GM12878 (cell line): ENCODE data around the gene RPL5. TPM values are rescaled to one million over a fixed set of nuclear protein-coding genes. Genes with fewer than 3 reads are reported as not detected.

Experiments used
- BRCA1 ChIP-seq: IDR thresholded peaks from 2 replicates; pipeline ENCODE4 v1.6.1; 2011; ENCODE audit warnings: low read depth, low read length, improper control_type of control experiment
- CHD4 ChIP-seq: fragments of 200-600 bp; sonication (generic); IDR thresholded peaks from 2 replicates; pipeline ENCODE4 v1.6.1; 2016; ENCODE audit warnings: mild to moderate bottlenecking
- MYC ChIP-seq: IDR thresholded peaks from 2 replicates; pipeline ENCODE4 v1.6.1; 2011; ENCODE audit warnings: mild to moderate bottlenecking, low read length, moderate library complexity, inconsistent platforms; ENCODE audit not compliant: insufficient read depth, insufficient replicate concordance, insufficient read length, severe bottlenecking
- RBBP5 ChIP-seq: fragments of 200-600 bp; sonication (generic); conservative IDR thresholded peaks from 2 replicates; pipeline ENCODE4 v1.6.1; 2016
- SMAD1 ChIP-seq: fragments of 450-650 bp; IDR thresholded peaks from 2 replicates; pipeline ENCODE4 v1.6.1; 2018; ENCODE audit warnings: mild to moderate bottlenecking, low read depth; ENCODE audit not compliant: partially characterized antibody
- TAF1 ChIP-seq: IDR thresholded peaks from 2 replicates; pipeline ENCODE4 v1.6.1; 2011; ENCODE audit warnings: mild to moderate bottlenecking, low read depth, low read length, borderline replicate concordance
- ZNF207 ChIP-seq: fragments of 450-650 bp; IDR thresholded peaks from 2 replicates; pipeline ENCODE4 v1.6.1; 2014; ENCODE audit warnings: antibody characterized with exemption, mild to moderate bottlenecking, borderline replicate concordance
- ZNF274 ChIP-seq: IDR thresholded peaks from one replicate; pipeline ENCODE4 v1.8.0; 2011; ENCODE audit not compliant: insufficient read length, insufficient read depth
- polyA plus RNA-seq, 11 experiments: library from polyadenylated mRNA; depleted of rRNA in 4 of 11; unstranded in 6 of 11; stranded (reverse) in 5 of 11; fragments of >200 nt; fragmentation: Nextera tagmentation in 4 of 11; fragmentation: Illumina TruSeq in 1 of 11; extraction: Ambion mirVana in 4 of 11; extraction: Trizol in 1 of 11; gene quantifications; 1 replicate in 1 of 11; 2 replicates in 10 of 11; pipeline versions ENCODE4 v1.2.1 to v1.2.3, GENCODE V29; 2011 to 2016; ENCODE audit warnings: inconsistent platforms in 2 of 11, missing spikeins in 2 of 11, low read depth in 1 of 11
- total RNA-seq, 4 experiments: library from RNA; depleted of rRNA in 3 of 4; stranded (reverse); fragments of >200 nt in 3 of 4; fragmentation: Illumina TruSeq in 1 of 4; extraction: Trizol in 1 of 4; gene quantifications; 2 replicates each; pipeline versions ENCODE4 v1.2.1 to v1.2.3, GENCODE V29; 2013 to 2021
- TF ChIP-seq, protein P1 (sequence below): fragments of 450-650 bp; formaldehyde crosslinking; IDR thresholded peaks from 2 replicates; pipeline ENCODE4 v1.4.0; 2022; ENCODE audit warnings: mild to moderate bottlenecking, moderate library complexity
- TF ChIP-seq, protein P2 (sequence below): IDR thresholded peaks from 2 replicates; pipeline ENCODE4 v1.6.1; 2012; ENCODE audit warnings: low read length, inconsistent platforms
- TF ChIP-seq, protein P3 (sequence below): fragments of 450-650 bp; formaldehyde crosslinking; IDR thresholded peaks from 2 replicates; pipeline ENCODE4 v1.5.0; 2022; ENCODE audit warnings: mild to moderate bottlenecking, missing genetic modification characterization
- TF ChIP-seq, protein P4 (sequence below): IDR thresholded peaks from 2 replicates; pipeline ENCODE4 v1.6.1; 2011; ENCODE audit warnings: low read depth, low read length, improper control_type of control experiment, borderline replicate concordance
- TF ChIP-seq, protein P5 (sequence below): fragments of 450-650 bp; IDR thresholded peaks from 2 replicates; pipeline ENCODE4 v1.6.1; 2018; ENCODE audit warnings: mild to moderate bottlenecking, low read depth, moderate library complexity; ENCODE audit not compliant: partially characterized antibody
- TF ChIP-seq, protein P6 (sequence below): fragments of 450-650 bp; IDR thresholded peaks from 2 replicates; pipeline ENCODE4 v1.6.1; 2017; ENCODE audit warnings: mild to moderate bottlenecking

The RPL5 gene
- total and polyA plus RNA-seq, 10 of the 15 experiments (the other 5 are each of a cell fraction or from before 2014, with no cell fraction given) = 1,685 to 6,047 (median 2,601) TPM

DNA sequence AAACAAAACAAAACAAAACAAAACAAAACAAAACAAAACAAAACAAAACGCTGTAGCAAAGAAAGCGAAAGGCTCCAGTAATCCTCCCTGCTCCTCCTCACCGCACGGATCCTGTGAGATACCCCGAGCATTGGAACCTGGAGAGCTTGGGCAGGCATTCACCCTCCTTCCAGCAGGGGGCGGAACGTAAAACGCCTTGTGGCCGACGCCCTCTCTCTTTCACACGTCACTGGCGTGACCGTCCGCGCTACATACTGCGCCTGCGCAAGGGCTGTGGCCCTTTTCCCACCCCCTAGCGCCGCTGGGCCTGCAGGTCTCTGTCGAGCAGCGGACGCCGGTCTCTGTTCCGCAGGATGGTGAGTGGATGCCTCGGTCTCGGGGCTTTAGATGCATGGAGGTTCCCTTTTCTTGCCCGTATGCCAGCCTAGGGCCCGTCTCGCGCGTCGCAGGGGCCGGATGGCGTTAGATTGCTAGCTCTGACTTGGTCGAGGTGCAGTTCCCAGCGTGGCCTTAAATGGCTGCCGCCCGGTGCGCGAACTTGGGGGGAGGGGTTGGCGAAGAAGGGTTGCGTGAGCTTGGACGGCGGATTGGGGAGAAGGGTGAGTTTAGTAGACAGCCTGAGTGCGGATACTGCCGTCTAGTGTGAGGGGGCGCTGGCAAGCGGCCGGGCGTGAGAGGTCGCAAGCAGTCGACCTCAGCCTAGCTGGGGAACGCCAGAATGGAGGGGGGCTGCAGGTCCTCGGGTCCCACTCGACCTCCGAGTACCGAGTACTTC is at the start of gene RPL5 (continued):
- TF ChIP-seq, protein P1, sequence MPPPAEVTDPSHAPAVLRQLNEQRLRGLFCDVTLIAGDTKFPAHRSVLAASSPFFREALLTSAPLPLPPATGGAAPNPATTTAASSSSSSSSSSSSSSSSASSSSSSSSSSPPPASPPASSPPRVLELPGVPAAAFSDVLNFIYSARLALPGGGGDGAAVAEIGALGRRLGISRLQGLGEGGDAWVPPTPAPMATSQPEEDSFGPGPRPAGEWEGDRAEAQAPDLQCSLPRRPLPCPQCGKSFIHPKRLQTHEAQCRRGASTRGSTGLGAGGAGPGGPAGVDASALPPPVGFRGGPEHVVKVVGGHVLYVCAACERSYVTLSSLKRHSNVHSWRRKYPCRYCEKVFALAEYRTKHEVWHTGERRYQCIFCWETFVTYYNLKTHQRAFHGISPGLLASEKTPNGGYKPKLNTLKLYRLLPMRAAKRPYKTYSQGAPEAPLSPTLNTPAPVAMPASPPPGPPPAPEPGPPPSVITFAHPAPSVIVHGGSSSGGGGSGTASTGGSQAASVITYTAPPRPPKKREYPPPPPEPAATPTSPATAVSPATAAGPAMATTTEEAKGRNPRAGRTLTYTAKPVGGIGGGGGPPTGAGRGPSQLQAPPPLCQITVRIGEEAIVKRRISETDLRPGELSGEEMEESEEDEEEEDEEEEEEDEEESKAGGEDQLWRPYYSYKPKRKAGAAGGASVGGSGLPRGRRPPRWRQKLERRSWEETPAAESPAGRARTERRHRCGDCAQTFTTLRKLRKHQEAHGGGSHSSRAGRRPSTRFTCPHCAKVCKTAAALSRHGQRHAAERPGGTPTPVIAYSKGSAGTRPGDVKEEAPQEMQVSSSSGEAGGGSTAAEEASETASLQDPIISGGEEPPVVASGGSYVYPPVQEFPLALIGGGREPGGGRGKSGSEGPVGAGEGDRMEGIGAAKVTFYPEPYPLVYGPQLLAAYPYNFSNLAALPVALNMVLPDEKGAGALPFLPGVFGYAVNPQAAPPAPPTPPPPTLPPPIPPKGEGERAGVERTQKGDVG (CRISPR knock-in tag) = no peak
- TF ChIP-seq, protein P2, sequence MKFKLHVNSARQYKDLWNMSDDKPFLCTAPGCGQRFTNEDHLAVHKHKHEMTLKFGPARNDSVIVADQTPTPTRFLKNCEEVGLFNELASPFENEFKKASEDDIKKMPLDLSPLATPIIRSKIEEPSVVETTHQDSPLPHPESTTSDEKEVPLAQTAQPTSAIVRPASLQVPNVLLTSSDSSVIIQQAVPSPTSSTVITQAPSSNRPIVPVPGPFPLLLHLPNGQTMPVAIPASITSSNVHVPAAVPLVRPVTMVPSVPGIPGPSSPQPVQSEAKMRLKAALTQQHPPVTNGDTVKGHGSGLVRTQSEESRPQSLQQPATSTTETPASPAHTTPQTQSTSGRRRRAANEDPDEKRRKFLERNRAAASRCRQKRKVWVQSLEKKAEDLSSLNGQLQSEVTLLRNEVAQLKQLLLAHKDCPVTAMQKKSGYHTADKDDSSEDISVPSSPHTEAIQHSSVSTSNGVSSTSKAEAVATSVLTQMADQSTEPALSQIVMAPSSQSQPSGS = peak; percentile 34; the same call in 1 of the 2 replicates
- TF ChIP-seq, protein P3, sequence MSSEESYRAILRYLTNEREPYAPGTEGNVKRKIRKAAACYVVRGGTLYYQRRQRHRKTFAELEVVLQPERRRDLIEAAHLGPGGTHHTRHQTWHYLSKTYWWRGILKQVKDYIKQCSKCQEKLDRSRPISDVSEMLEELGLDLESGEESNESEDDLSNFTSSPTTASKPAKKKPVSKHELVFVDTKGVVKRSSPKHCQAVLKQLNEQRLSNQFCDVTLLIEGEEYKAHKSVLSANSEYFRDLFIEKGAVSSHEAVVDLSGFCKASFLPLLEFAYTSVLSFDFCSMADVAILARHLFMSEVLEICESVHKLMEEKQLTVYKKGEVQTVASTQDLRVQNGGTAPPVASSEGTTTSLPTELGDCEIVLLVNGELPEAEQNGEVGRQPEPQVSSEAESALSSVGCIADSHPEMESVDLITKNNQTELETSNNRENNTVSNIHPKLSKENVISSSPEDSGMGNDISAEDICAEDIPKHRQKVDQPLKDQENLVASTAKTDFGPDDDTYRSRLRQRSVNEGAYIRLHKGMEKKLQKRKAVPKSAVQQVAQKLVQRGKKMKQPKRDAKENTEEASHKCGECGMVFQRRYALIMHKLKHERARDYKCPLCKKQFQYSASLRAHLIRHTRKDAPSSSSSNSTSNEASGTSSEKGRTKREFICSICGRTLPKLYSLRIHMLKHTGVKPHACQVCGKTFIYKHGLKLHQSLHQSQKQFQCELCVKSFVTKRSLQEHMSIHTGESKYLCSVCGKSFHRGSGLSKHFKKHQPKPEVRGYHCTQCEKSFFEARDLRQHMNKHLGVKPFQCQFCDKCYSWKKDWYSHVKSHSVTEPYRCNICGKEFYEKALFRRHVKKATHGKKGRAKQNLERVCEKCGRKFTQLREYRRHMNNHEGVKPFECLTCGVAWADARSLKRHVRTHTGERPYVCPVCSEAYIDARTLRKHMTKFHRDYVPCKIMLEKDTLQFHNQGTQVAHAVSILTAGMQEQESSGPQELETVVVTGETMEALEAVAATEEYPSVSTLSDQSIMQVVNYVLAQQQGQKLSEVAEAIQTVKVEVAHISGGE = no peak
- TF ChIP-seq, protein P4, sequence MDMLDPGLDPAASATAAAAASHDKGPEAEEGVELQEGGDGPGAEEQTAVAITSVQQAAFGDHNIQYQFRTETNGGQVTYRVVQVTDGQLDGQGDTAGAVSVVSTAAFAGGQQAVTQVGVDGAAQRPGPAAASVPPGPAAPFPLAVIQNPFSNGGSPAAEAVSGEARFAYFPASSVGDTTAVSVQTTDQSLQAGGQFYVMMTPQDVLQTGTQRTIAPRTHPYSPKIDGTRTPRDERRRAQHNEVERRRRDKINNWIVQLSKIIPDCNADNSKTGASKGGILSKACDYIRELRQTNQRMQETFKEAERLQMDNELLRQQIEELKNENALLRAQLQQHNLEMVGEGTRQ = no peak
- TF ChIP-seq ZNF207 (peak; percentile 100), CHD4 (no peak), MYC (peak; percentile 100), RBBP5 (peak; percentile 98; the same call in 1 of the 2 replicates), ZNF274 (no peak), TAF1 (peak; percentile 99), SMAD1 (peak; percentile 91), BRCA1 (no peak)
- TF ChIP-seq, protein P5, sequence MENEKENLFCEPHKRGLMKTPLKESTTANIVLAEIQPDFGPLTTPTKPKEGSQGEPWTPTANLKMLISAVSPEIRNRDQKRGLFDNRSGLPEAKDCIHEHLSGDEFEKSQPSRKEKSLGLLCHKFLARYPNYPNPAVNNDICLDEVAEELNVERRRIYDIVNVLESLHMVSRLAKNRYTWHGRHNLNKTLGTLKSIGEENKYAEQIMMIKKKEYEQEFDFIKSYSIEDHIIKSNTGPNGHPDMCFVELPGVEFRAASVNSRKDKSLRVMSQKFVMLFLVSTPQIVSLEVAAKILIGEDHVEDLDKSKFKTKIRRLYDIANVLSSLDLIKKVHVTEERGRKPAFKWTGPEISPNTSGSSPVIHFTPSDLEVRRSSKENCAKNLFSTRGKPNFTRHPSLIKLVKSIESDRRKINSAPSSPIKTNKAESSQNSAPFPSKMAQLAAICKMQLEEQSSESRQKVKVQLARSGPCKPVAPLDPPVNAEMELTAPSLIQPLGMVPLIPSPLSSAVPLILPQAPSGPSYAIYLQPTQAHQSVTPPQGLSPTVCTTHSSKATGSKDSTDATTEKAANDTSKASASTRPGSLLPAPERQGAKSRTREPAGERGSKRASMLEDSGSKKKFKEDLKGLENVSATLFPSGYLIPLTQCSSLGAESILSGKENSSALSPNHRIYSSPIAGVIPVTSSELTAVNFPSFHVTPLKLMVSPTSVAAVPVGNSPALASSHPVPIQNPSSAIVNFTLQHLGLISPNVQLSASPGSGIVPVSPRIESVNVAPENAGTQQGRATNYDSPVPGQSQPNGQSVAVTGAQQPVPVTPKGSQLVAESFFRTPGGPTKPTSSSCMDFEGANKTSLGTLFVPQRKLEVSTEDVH = peak; percentile 67
- TF ChIP-seq, protein P6, sequence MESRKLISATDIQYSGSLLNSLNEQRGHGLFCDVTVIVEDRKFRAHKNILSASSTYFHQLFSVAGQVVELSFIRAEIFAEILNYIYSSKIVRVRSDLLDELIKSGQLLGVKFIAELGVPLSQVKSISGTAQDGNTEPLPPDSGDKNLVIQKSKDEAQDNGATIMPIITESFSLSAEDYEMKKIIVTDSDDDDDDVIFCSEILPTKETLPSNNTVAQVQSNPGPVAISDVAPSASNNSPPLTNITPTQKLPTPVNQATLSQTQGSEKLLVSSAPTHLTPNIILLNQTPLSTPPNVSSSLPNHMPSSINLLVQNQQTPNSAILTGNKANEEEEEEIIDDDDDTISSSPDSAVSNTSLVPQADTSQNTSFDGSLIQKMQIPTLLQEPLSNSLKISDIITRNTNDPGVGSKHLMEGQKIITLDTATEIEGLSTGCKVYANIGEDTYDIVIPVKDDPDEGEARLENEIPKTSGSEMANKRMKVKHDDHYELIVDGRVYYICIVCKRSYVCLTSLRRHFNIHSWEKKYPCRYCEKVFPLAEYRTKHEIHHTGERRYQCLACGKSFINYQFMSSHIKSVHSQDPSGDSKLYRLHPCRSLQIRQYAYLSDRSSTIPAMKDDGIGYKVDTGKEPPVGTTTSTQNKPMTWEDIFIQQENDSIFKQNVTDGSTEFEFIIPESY = no peak
